Activated naive CD8-positive, alpha-beta T cell (primary cell): ENCODE measurements around the gene HIVEP2.
A peak's percentile ranks its signal among the peaks of the same experiment; 100 is the strongest.

Experiments used
- H3K27ac Mint-ChIP-seq: one replicate; pipeline ENCODE4 v1.8.0; 2021; ENCODE audit warnings: mixed read lengths
- H3K27me3 Mint-ChIP-seq: one replicate; pipeline ENCODE4 v1.8.0; 2021; ENCODE audit warnings: mixed read lengths
- H3K36me3 Mint-ChIP-seq: one replicate; pipeline ENCODE4 v1.8.0; 2021; ENCODE audit warnings: mixed read lengths
- H3K4me1 Mint-ChIP-seq: one replicate; pipeline ENCODE4 v1.8.0; 2021; ENCODE audit warnings: low read depth, mixed read lengths
- H3K4me3 Mint-ChIP-seq: one replicate; pipeline ENCODE4 v1.8.0; 2021; ENCODE audit warnings: mild to moderate bottlenecking, mixed read lengths
- H3K9me3 Mint-ChIP-seq: one replicate; pipeline ENCODE4 v1.8.0; 2021; ENCODE audit warnings: low read depth, mixed read lengths

HIVEP2 gene

GRCh38 chr6:142898927-142899895 lies 45.8 kb downstream of the HIVEP2 start:
- no peaks in the 10 kb centered on the region for H3K27me3 Mint-ChIP-seq
- H3K4me1 Mint-ChIP-seq, result peaks cover 12% of the 10 kb centered on the region
- no peak overlapping the region for H3K4me3 Mint-ChIP-seq
- no peaks in the 10 kb centered on the region for H3K9me3 Mint-ChIP-seq
- H3K36me3 Mint-ChIP-seq, result peaks cover 10% of the 10 kb centered on the region
- H3K27ac Mint-ChIP-seq, result no peak overlapping the region

GRCh38 chr6:142897659-142898058 lies 47.3 kb downstream of the HIVEP2 start:
- no peaks in the 10 kb centered on the region for H3K9me3 Mint-ChIP-seq
- H3K36me3 Mint-ChIP-seq, result peaks cover 7% of the 10 kb centered on the region
- no peak overlapping the region for H3K27ac Mint-ChIP-seq
- peaks cover 23% of the 10 kb centered on the region for H3K4me1 Mint-ChIP-seq
- H3K27me3 Mint-ChIP-seq, result no peaks in the 10 kb centered on the region
- no peak overlapping the region for H3K4me3 Mint-ChIP-seq

- Mint-ChIP-seq H3K27me3 (no peaks in the 10 kb centered on the region), H3K9me3 (no peaks in the 10 kb centered on the region), H3K36me3 (peaks cover 8% of the 10 kb centered on the region), H3K27ac (no peak overlapping the region), H3K4me3 (no peak overlapping the region), H3K4me1 (peaks cover 31% of the 10 kb centered on the region)
Observed at GRCh38 chr6:142896732-142897131, 48.2 kb downstream of the HIVEP2 start.

GRCh38 chr6:142893088-142893487 lies 51.9 kb downstream of the HIVEP2 start:
- Mint-ChIP-seq H3K27me3 (no peaks in the 10 kb centered on the region), H3K4me3 (no peak overlapping the region), H3K4me1 (peaks cover 65% of the 10 kb centered on the region), H3K9me3 (no peaks in the 10 kb centered on the region), H3K27ac (no peak overlapping the region), H3K36me3 (peaks cover 11% of the 10 kb centered on the region)

GRCh38 chr6:142892254-142893021 lies 52.5 kb downstream of the HIVEP2 start:
- H3K27me3 Mint-ChIP-seq, result no peaks in the 10 kb centered on the region
- H3K27ac Mint-ChIP-seq, result peak overlapping the region; percentile 62
- H3K4me3 Mint-ChIP-seq, result peak overlapping the region; percentile 18
- H3K9me3 Mint-ChIP-seq, result no peaks in the 10 kb centered on the region
- peaks cover 72% of the 10 kb centered on the region for H3K4me1 Mint-ChIP-seq
- H3K36me3 Mint-ChIP-seq, result peaks cover 13% of the 10 kb centered on the region

GRCh38 chr6:142891454-142891853 lies 53.5 kb downstream of the HIVEP2 start:
- Mint-ChIP-seq H3K27me3 (no peaks in the 10 kb centered on the region), H3K4me3 (no peak overlapping the region), H3K36me3 (peaks cover 13% of the 10 kb centered on the region), H3K9me3 (no peaks in the 10 kb centered on the region), H3K27ac (peak overlapping the region; percentile 62), H3K4me1 (peaks cover 82% of the 10 kb centered on the region)

- no peaks in the 10 kb centered on the region for H3K27me3 Mint-ChIP-seq
- peak overlapping the region; percentile 40 for H3K4me3 Mint-ChIP-seq
- H3K36me3 Mint-ChIP-seq, result peaks cover 10% of the 10 kb centered on the region
- H3K9me3 Mint-ChIP-seq, result no peaks in the 10 kb centered on the region
- peaks cover 91% of the 10 kb centered on the region for H3K4me1 Mint-ChIP-seq
- H3K27ac Mint-ChIP-seq, result peak overlapping the region; percentile 100
Observed at GRCh38 chr6:142888456-142888855, 56.5 kb downstream of the HIVEP2 start.

- Mint-ChIP-seq H3K27ac (peak overlapping the region; percentile 100), H3K36me3 (peaks cover 10% of the 10 kb centered on the region), H3K4me3 (peak overlapping the region; percentile 75), H3K9me3 (no peaks in the 10 kb centered on the region), H3K27me3 (no peaks in the 10 kb centered on the region), H3K4me1 (peaks cover 91% of the 10 kb centered on the region)
Observed at GRCh38 chr6:142887517-142887916, 57.5 kb downstream of the HIVEP2 start.

GRCh38 chr6:142886431-142887170 lies 58.4 kb downstream of the HIVEP2 start:
- Mint-ChIP-seq H3K9me3 (no peaks in the 10 kb centered on the region), H3K27me3 (no peaks in the 10 kb centered on the region), H3K36me3 (peaks cover 13% of the 10 kb centered on the region), H3K4me3 (peak overlapping the region; percentile 64), H3K4me1 (peaks cover 91% of the 10 kb centered on the region), H3K27ac (peak overlapping the region; percentile 100)

- no peaks in the 10 kb centered on the region for H3K27me3 Mint-ChIP-seq
- peaks cover 14% of the 10 kb centered on the region for H3K36me3 Mint-ChIP-seq
- H3K27ac Mint-ChIP-seq, result peak overlapping the region; percentile 100
- H3K4me3 Mint-ChIP-seq, result peak overlapping the region; percentile 97
- H3K9me3 Mint-ChIP-seq, result no peaks in the 10 kb centered on the region
- H3K4me1 Mint-ChIP-seq, result peaks cover 91% of the 10 kb centered on the region
Observed at GRCh38 chr6:142885182-142885867, 59.7 kb downstream of the HIVEP2 start.

GRCh38 chr6:142884214-142885035 lies 60.6 kb downstream of the HIVEP2 start:
- no peaks in the 10 kb centered on the region for H3K9me3 Mint-ChIP-seq
- H3K4me3 Mint-ChIP-seq, result peak overlapping the region; percentile 97
- peaks cover 20% of the 10 kb centered on the region for H3K36me3 Mint-ChIP-seq
- H3K4me1 Mint-ChIP-seq, result peaks cover 92% of the 10 kb centered on the region
- H3K27me3 Mint-ChIP-seq, result no peaks in the 10 kb centered on the region
- H3K27ac Mint-ChIP-seq, result peak overlapping the region; percentile 100

GRCh38 chr6:142883011-142883410 lies 62.0 kb downstream of the HIVEP2 start:
- Mint-ChIP-seq H3K4me3 (peak overlapping the region; percentile 97), H3K4me1 (peaks cover 91% of the 10 kb centered on the region), H3K27ac (peak overlapping the region; percentile 100), H3K9me3 (no peaks in the 10 kb centered on the region), H3K27me3 (no peaks in the 10 kb centered on the region), H3K36me3 (peaks cover 22% of the 10 kb centered on the region)

- Mint-ChIP-seq H3K4me1 (peaks cover 89% of the 10 kb centered on the region), H3K27ac (peak overlapping the region; percentile 84), H3K36me3 (peaks cover 26% of the 10 kb centered on the region), H3K9me3 (no peaks in the 10 kb centered on the region), H3K4me3 (peak overlapping the region; percentile 36), H3K27me3 (no peaks in the 10 kb centered on the region)
Observed at GRCh38 chr6:142881761-142882160, 63.2 kb downstream of the HIVEP2 start.
